ENCODE results near the gene NBPF6. TPM values are rescaled to one million over a fixed set of nuclear protein-coding genes. Genes with fewer than 3 reads are reported as not detected.

Gene NBPF6, protein sequence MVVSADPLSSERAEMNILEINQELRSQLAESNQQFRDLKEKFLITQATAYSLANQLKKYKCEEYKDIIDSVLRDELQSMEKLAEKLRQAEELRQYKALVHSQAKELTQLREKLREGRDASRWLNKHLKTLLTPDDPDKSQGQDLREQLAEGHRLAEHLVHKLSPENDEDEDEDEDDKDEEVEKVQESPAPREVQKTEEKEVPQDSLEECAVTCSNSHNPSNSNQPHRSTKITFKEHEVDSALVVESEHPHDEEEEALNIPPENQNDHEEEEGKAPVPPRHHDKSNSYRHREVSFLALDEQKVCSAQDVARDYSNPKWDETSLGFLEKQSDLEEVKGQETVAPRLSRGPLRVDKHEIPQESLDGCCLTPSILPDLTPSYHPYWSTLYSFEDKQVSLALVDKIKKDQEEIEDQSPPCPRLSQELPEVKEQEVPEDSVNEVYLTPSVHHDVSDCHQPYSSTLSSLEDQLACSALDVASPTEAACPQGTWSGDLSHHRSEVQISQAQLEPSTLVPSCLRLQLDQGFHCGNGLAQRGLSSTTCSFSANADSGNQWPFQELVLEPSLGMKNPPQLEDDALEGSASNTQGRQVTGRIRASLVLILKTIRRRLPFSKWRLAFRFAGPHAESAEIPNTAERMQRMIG
- not detected in 5 replicates for total RNA-seq (2022; extraction: Qiagen RNA extraction; ENCODE audit: low read depth)

DNA sequence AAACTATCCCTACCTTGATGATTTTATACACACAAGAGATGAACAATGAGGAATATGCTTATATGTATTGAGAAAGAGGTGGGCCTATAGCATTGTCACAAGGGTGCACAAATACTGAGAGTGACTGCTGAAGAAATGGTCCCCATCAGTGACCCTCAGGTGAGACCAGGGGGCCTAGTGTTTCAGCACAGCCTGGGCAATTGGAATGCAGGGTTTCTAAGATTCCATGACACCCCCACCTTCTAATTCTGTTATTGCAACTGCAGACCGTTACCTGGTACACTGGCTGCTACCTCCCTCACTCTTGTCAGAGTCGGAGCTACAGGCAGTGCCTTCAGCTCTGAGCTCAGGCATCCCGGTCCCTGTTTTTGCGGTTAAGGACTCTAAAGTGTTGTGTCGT lies at the start of gene NBPF6:
TSS of gene NBPF6 (plus strand) at position 301 of the 400 bp plus-strand sequence. CDS start 259 bp downstream, outside the sequence.

Other genes with a start within 250 kb of the NBPF6 start
- gene SLC25A24, start 250.0 kb upstream of the NBPF6 start, total RNA-seq (2022; extraction: Qiagen RNA extraction; ENCODE audit: low read depth): 12.5 to 32.7 TPM (median 28.8 TPM) in 5 replicates
- 0.12 to 0.23 TPM (median 0.19 TPM) in 4 of 5 replicates, not detected in the other for gene NBPF4, start 206.3 kb upstream of the NBPF6 start, total RNA-seq (2022; extraction: Qiagen RNA extraction; ENCODE audit: low read depth)
- 2.9 to 7.2 TPM (median 6.3 TPM) in 5 replicates for gene EEIG2, start 109.8 kb downstream of the NBPF6 start, total RNA-seq (2022; extraction: Qiagen RNA extraction; ENCODE audit: low read depth)
- 3.9 to 5.3 TPM (median 4.8 TPM) in 5 replicates for gene HENMT1, start 210.8 kb downstream of the NBPF6 start, total RNA-seq (2022; extraction: Qiagen RNA extraction; ENCODE audit: low read depth)
- gene PRPF38B, start 242.0 kb downstream of the NBPF6 start, total RNA-seq (2022; extraction: Qiagen RNA extraction; ENCODE audit: low read depth): 15.4 to 26.8 TPM (median 24.0 TPM) in 5 replicates

All from A549 treated with RU486 at 1 μM for 4 hours (cell line).